Left ventricle myocardium superior (tissue), 1 donor: Measurements from ENCODE around the gene PCBP4. TPM values are rescaled to one million over a fixed set of nuclear protein-coding genes. Genes with fewer than 3 reads are reported as not detected.

Source experiments
- ATAC-seq: fragments of 200-7000 bp; cut with Tn5 transposase; one replicate; pipeline ENCODE4 v1.9.1; 2020; ENCODE audit warnings: mild to moderate bottlenecking, moderate library complexity
- DNase-seq: peaks from one replicate; pipeline ENCODE4 v3.0.0-alpha.2; 2020
- intact Hi-C: fragments of 100-400 bp; cut with micrococcal nuclease; formaldehyde crosslinking; loops from one replicate; pipeline ENCODE4 v1.11.0; 2022
- total RNA-seq: library from RNA; stranded (reverse); fragmentation: NEBNext Ultra II Directional; extraction: Animal tissue kit (Norgen Biotek cat#: 25700); gene quantifications from one replicate; pipeline ENCODE4 v1.2.1, GENCODE V29; 2021
- donor health status: DM: no; HTN: yes; CAD: no; lungs with severe emphysema.

The PCBP4 gene
- total RNA-seq, 1 donor from 2014 or later, result 71.6 TPM

- no peak for ATAC-seq
- no peak for DNase-seq
- intact Hi-C loops, result no loop called here
Observed at GRCh38 chr3:51945926-51946705, 21.1 kb downstream of the PCBP4 start.

GRCh38 chr3:51945031-51945840, 22.0 kb downstream of the PCBP4 start:
- no peak for ATAC-seq
- intact Hi-C loops, result no loop called here
- no peak for DNase-seq

GRCh38 chr3:51944451-51945021, 22.7 kb downstream of the PCBP4 start:
- intact Hi-C loops, result no loop called here
- no peak for ATAC-seq
- DNase-seq, result no peak

GRCh38 chr3:51943451-51944391, 23.5 kb downstream of the PCBP4 start:
- intact Hi-C loops, result no loop called here
- DNase-seq (no peak), ATAC-seq (no peak)

GRCh38 chr3:51942603-51943450, 24.4 kb downstream of the PCBP4 start:
- DNase-seq (peak; percentile 68), ATAC-seq (peak; percentile 37)
- intact Hi-C loops, result no loop called here

- DNase-seq, result peak; percentile 100
- intact Hi-C loops, result no loop called here
- peak; percentile 95 for ATAC-seq
Observed at GRCh38 chr3:51941798-51942602, 25.3 kb downstream of the PCBP4 start, which contains the start of the genes PARP3 and RRP9. PARP3 (plus strand) TSS chr3:51942363; CDS start chr3:51943356, 993 bp downstream. RRP9 (minus strand) TSS chr3:51941904; CDS start chr3:51941867, 37 bp downstream.

- intact Hi-C loops, result no loop called here
- ATAC-seq, result no peak
- no peak for DNase-seq
Observed at GRCh38 chr3:51941463-51941797, 25.8 kb downstream of the PCBP4 start.

GRCh38 chr3:51940648-51941462, 26.4 kb downstream of the PCBP4 start:
- intact Hi-C loops, result no loop called here
- no peak for DNase-seq
- ATAC-seq, result no peak

GRCh38 chr3:51938780-51939425, 28.4 kb downstream of the PCBP4 start:
- DNase-seq (no peak), ATAC-seq (no peak)
- intact Hi-C loops, result no loop called here

- intact Hi-C loops, result no loop called here
- ATAC-seq (no peak), DNase-seq (no peak)
Observed at GRCh38 chr3:51937611-51938450, 29.4 kb downstream of the PCBP4 start.

- intact Hi-C loops, result no loop called here
- no peak for ATAC-seq
- DNase-seq, result no peak
Observed at GRCh38 chr3:51937014-51937413, 30.2 kb downstream of the PCBP4 start.

- ATAC-seq (no peak), DNase-seq (no peak)
- intact Hi-C loops, result no loop called here
Observed at GRCh38 chr3:51935886-51936755, 31.1 kb downstream of the PCBP4 start.

GRCh38 chr3:51934991-51935885, 32.0 kb downstream of the PCBP4 start:
- no peak for ATAC-seq
- intact Hi-C loops, result no loop called here
- no peak for DNase-seq
